ENCODE data around the gene MRPL14. TPM values are rescaled to one million over a fixed set of nuclear protein-coding genes. Genes with fewer than 3 reads are reported as not detected.

MRPL14 gene
- total and polyA plus RNA-seq, 9 of the 15 experiments (the other 6 are each of a cell fraction or from before 2014, with no cell fraction given) = 126 to 424 (median 165) TPM

DNA sequence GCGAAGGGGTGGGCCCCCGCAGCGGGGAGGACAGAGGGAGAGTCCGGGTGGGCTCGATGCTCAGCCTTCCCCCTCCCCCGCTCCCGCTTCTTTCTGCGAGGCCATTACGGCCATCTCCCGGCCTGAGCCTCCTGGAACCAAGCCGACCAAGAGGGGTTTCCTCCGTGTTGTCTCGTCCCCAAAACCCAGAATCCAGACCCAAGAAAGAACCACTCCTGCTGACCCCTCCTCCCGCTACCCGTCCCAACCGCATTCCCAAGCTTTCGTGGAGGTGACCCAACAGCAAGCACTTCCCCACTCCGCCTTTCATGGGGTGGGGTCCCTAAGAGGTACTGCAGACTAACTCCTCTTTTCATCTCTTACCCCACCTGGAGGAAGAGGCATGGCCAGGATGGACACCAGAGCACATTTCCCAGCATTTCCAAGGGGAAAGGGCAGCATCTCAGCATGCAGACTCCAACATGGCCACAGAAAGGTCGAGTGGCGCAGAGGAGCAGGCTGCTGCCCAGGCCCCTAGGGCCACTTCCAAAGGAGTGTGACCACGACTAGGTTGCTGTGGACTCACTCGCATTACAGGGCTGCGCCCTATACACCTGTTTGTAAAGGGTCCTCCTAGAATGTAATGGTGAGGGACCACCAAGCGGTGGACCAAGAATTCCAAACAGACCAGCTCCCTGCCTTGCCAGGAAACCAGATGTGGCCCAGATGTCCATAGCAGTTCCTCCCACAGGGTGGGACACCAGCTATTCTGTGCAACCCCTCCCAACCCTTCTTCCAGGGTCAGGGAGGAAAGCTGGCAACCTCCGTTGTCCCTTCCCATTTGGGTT is 53.4 kb downstream of the MRPL14 start (continued):
- TF ChIP-seq, protein P1, sequence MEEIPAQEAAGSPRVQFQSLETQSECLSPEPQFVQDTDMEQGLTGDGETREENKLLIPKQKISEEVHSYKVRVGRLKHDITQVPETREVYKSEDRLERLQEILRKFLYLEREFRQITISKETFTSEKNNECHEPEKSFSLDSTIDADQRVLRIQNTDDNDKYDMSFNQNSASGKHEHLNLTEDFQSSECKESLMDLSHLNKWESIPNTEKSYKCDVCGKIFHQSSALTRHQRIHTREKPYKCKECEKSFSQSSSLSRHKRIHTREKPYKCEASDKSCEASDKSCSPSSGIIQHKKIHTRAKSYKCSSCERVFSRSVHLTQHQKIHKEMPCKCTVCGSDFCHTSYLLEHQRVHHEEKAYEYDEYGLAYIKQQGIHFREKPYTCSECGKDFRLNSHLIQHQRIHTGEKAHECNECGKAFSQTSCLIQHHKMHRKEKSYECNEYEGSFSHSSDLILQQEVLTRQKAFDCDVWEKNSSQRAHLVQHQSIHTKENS (CRISPR knock-in tag; IDR thresholded peaks at IDR 0.05) = no peak
- TF ChIP-seq, protein P2, sequence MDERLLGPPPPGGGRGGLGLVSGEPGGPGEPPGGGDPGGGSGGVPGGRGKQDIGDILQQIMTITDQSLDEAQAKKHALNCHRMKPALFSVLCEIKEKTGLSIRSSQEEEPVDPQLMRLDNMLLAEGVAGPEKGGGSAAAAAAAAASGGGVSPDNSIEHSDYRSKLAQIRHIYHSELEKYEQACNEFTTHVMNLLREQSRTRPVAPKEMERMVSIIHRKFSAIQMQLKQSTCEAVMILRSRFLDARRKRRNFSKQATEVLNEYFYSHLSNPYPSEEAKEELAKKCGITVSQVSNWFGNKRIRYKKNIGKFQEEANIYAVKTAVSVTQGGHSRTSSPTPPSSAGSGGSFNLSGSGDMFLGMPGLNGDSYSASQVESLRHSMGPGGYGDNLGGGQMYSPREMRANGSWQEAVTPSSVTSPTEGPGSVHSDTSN (CRISPR knock-in tag; IDR thresholded peaks at IDR 0.05; ENCODE audit: low read depth) = no peak
- TF ChIP-seq, protein P2 (tag; conservative IDR thresholded peaks at IDR 0.05; ENCODE audit: low read depth) = no peak
- TF ChIP-seq GTF2E2 (tag; IDR thresholded peaks at IDR 0.05) (peak; percentile 58; the same call in 1 of the 2 replicates), MTA1 (IDR thresholded peaks at IDR 0.05; ENCODE audit: borderline replicate concordance) (peak; percentile 63), FUS (optimal IDR thresholded peaks at IDR 0.05; ENCODE audit: low read depth, low read length) (no peak), BHLHE40 (IDR thresholded peaks at IDR 0.05; ENCODE audit: low read length) (no peak)
- TF ChIP-seq, protein P3, sequence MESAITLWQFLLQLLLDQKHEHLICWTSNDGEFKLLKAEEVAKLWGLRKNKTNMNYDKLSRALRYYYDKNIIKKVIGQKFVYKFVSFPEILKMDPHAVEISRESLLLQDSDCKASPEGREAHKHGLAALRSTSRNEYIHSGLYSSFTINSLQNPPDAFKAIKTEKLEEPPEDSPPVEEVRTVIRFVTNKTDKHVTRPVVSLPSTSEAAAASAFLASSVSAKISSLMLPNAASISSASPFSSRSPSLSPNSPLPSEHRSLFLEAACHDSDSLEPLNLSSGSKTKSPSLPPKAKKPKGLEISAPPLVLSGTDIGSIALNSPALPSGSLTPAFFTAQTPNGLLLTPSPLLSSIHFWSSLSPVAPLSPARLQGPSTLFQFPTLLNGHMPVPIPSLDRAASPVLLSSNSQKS (CRISPR knock-in tag; IDR thresholded peaks at IDR 0.05) = 0 out of 2 replicates have a peak, but pooled peaks have one; percentile 58
- TF ChIP-seq, protein P4, sequence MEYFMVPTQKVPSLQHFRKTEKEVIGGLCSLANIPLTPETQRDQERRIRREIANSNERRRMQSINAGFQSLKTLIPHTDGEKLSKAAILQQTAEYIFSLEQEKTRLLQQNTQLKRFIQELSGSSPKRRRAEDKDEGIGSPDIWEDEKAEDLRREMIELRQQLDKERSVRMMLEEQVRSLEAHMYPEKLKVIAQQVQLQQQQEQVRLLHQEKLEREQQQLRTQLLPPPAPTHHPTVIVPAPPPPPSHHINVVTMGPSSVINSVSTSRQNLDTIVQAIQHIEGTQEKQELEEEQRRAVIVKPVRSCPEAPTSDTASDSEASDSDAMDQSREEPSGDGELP (CRISPR knock-in tag; IDR thresholded peaks at IDR 0.05; ENCODE audit: borderline replicate concordance) = no peak; the same call in 1 of the 2 replicates
- TF ChIP-seq, protein P5, sequence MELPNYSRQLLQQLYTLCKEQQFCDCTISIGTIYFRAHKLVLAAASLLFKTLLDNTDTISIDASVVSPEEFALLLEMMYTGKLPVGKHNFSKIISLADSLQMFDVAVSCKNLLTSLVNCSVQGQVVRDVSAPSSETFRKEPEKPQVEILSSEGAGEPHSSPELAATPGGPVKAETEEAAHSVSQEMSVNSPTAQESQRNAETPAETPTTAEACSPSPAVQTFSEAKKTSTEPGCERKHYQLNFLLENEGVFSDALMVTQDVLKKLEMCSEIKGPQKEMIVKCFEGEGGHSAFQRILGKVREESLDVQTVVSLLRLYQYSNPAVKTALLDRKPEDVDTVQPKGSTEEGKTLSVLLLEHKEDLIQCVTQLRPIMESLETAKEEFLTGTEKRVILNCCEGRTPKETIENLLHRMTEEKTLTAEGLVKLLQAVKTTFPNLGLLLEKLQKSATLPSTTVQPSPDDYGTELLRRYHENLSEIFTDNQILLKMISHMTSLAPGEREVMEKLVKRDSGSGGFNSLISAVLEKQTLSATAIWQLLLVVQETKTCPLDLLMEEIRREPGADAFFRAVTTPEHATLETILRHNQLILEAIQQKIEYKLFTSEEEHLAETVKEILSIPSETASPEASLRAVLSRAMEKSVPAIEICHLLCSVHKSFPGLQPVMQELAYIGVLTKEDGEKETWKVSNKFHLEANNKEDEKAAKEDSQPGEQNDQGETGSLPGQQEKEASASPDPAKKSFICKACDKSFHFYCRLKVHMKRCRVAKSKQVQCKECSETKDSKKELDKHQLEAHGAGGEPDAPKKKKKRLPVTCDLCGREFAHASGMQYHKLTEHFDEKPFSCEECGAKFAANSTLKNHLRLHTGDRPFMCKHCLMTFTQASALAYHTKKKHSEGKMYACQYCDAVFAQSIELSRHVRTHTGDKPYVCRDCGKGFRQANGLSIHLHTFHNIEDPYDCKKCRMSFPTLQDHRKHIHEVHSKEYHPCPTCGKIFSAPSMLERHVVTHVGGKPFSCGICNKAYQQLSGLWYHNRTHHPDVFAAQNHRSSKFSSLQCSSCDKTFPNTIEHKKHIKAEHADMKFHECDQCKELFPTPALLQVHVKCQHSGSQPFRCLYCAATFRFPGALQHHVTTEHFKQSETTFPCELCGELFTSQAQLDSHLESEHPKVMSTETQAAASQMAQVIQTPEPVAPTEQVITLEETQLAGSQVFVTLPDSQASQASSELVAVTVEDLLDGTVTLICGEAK (IDR thresholded peaks at IDR 0.05) = no peak
- TF ChIP-seq, protein P5 (CRISPR knock-in tag; IDR thresholded peaks at IDR 0.05) = no peak

Measured in K562 (cell line).